HepG2 (cell line): ENCODE results near the gene KIAA0319L. TPM values are rescaled to one million over a fixed set of nuclear protein-coding genes. Genes with fewer than 3 reads are reported as not detected.

Experiments used
- AGO2 ChIP-seq: fragments of 200-400 bp; formaldehyde crosslinking; optimal IDR thresholded peaks from 2 replicates; pipeline ENCODE3; 2017; ENCODE audit warnings: mild to moderate bottlenecking, low read depth, low read length, moderate library complexity
- CAMTA2 ChIP-seq: sonication (generic); formaldehyde crosslinking; IDR thresholded peaks from 2 replicates; pipeline ENCODE4 v1.4.0; 2020; ENCODE audit warnings: mild to moderate bottlenecking, missing genetic modification reagents, borderline replicate concordance
- CC2D1A ChIP-seq: sonication (generic); formaldehyde crosslinking; IDR thresholded peaks from 2 replicates; pipeline ENCODE4 v1.8.1; 2023; ENCODE audit warnings: mild to moderate bottlenecking, missing genetic modification reagents
- CENPX ChIP-seq: sonication (generic); formaldehyde crosslinking; IDR thresholded peaks from 2 replicates; pipeline ENCODE4 v1.9.0; 2021; ENCODE audit warnings: mild to moderate bottlenecking, missing genetic modification reagents, moderate library complexity
- EP300 ChIP-seq, 3 experiments: sonication (generic) in 1 of 3; formaldehyde crosslinking in 1 of 3; IDR thresholded peaks; 2 replicates each; pipeline versions ENCODE4 v1.5.1 to v1.6.1; 2011 to 2020; ENCODE audit warnings: low read depth in 2 of 3, low read length in 2 of 3, borderline replicate concordance in 1 of 3, improper control_type of control experiment in 1 of 3, mild to moderate bottlenecking in 1 of 3, missing genetic modification reagents in 1 of 3, moderate library complexity in 1 of 3
- MAF1 ChIP-seq: sonication (generic); formaldehyde crosslinking; IDR thresholded peaks from 2 replicates; pipeline ENCODE4 v1.5.0; 2020; ENCODE audit warnings: missing genetic modification reagents, borderline replicate concordance
- MLX ChIP-seq: IDR thresholded peaks from 2 replicates; pipeline ENCODE4 v1.6.1; 2016
- PCBP2 ChIP-seq: fragments of 200-400 bp; formaldehyde crosslinking; optimal IDR thresholded peaks from 2 replicates; pipeline ENCODE3; 2018; ENCODE audit warnings: low read length, low read depth; ENCODE audit not compliant: poor library complexity, severe bottlenecking
- PLRG1 ChIP-seq: fragments of 450-650 bp; conservative IDR thresholded peaks from 2 replicates; pipeline ENCODE4 v1.6.1; 2016
- RAD21 ChIP-seq: fragments of 450-650 bp; formaldehyde crosslinking; IDR thresholded peaks from 2 replicates; pipeline ENCODE4 v1.5.0; 2020; ENCODE audit warnings: mild to moderate bottlenecking
- SIN3A ChIP-seq: IDR thresholded peaks from 2 replicates; pipeline ENCODE4 v1.6.1; 2011; ENCODE audit warnings: low read depth, mild to moderate bottlenecking, control low read depth, low read length, borderline replicate concordance
- TOPORS ChIP-seq: sonication (generic); formaldehyde crosslinking; IDR thresholded peaks from 2 replicates; pipeline ENCODE4 v1.8.0; 2023; ENCODE audit warnings: mild to moderate bottlenecking, missing genetic modification reagents
- ZBTB4 ChIP-seq: sonication (generic); formaldehyde crosslinking; IDR thresholded peaks from 2 replicates; pipeline ENCODE4 v1.4.0; 2020; ENCODE audit warnings: missing genetic modification reagents, mild to moderate bottlenecking, borderline replicate concordance
- ZFP36L1 ChIP-seq: sonication (generic); formaldehyde crosslinking; IDR thresholded peaks from 2 replicates; pipeline ENCODE4 v1.8.0; 2022; ENCODE audit warnings: mild to moderate bottlenecking, missing genetic modification reagents, moderate library complexity
- ZFP90 ChIP-seq: sonication (generic); formaldehyde crosslinking; IDR thresholded peaks from 2 replicates; pipeline ENCODE4 v1.8.0; 2022; ENCODE audit warnings: missing genetic modification reagents, mild to moderate bottlenecking, inconsistent platforms, borderline replicate concordance
- ZNF160 ChIP-seq: sonication (generic); formaldehyde crosslinking; IDR thresholded peaks from 2 replicates; pipeline ENCODE4 v1.8.0; 2022; ENCODE audit warnings: mild to moderate bottlenecking, inconsistent platforms, missing genetic modification reagents
- ZNF275 ChIP-seq: sonication (generic); formaldehyde crosslinking; IDR thresholded peaks from 2 replicates; pipeline ENCODE4 v1.8.0; 2022; ENCODE audit warnings: missing genetic modification reagents, mild to moderate bottlenecking, inconsistent platforms, borderline replicate concordance
- ZSCAN21 ChIP-seq: sonication (generic); formaldehyde crosslinking; IDR thresholded peaks from 2 replicates; pipeline ENCODE4 v1.8.0; 2022; ENCODE audit warnings: mild to moderate bottlenecking, missing genetic modification reagents, moderate library complexity, borderline replicate concordance
- ZSCAN29 ChIP-seq: sonication (generic); formaldehyde crosslinking; conservative IDR thresholded peaks from 2 replicates; pipeline ENCODE4 v1.4.0; 2020; ENCODE audit warnings: mild to moderate bottlenecking, missing genetic modification reagents
- polyA plus RNA-seq, 8 experiments: library from polyadenylated mRNA; depleted of rRNA in 3 of 8; stranded (reverse) in 7 of 8; unstranded in 1 of 8; fragments of >200 nt; fragmentation: Illumina TruSeq in 4 of 8; extraction: Trizol in 4 of 8; gene quantifications; 2 replicates each; pipeline versions ENCODE4 v1.2.1 to v1.2.3, GENCODE V29; 2011 to 2016; ENCODE audit warnings: low read depth in 4 of 8, missing spikeins in 1 of 8, mixed read lengths in 1 of 8; ENCODE audit not compliant: insufficient read depth in 1 of 8
- total RNA-seq, 5 experiments: library from RNA; depleted of rRNA; stranded (reverse); fragments of >200 nt; fragmentation: Illumina TruSeq; extraction: Trizol; gene quantifications; 2 replicates each; pipeline ENCODE4 v1.2.3, GENCODE V29; 2016; ENCODE audit warnings: low read depth in 1 of 5

The KIAA0319L gene
- total and polyA plus RNA-seq, 2 of the 13 experiments (the other 11 are each of a cell fraction or from before 2014, with no cell fraction given), result 33.4 to 82.6 TPM

- no peak for TF ChIP-seq ZBTB4 (CRISPR knock-in tag)
- TF ChIP-seq ZFP90, result no peak
- no peak for TF ChIP-seq ZFP36L1 (CRISPR knock-in tag)
- peak; percentile 59; the same call in 1 of the 2 replicates for TF ChIP-seq MLX (CRISPR knock-in tag)
- TF ChIP-seq ZNF160 (CRISPR knock-in tag), result no peak
- TF ChIP-seq CAMTA2, result no peak
- TF ChIP-seq ZNF275 (CRISPR knock-in tag), result no peak
- 0 out of 2 replicates have a peak, but pooled peaks have one; percentile 60 for TF ChIP-seq SIN3A
- TF ChIP-seq CC2D1A (CRISPR knock-in tag), result no peak
- TF ChIP-seq ZSCAN21 (CRISPR knock-in tag), result no peak
- TF ChIP-seq PCBP2, result no peak
- no peak for TF ChIP-seq PLRG1
- peak in 1 of 2 experiments; percentile 85; a peak in 2 of 4 replicates for TF ChIP-seq EP300 (IDR thresholded peaks at IDR 0.05; ENCODE audit: low read depth in 2 of 2, low read length in 2 of 2)
- TF ChIP-seq EP300 (CRISPR knock-in tag; IDR thresholded peaks at IDR 0.05; ENCODE audit: borderline replicate concordance), result peak; percentile 79
- no peak for TF ChIP-seq CENPX (CRISPR knock-in tag)
- TF ChIP-seq AGO2, result no peak
- TF ChIP-seq ZSCAN29 (CRISPR knock-in tag), result no peak
- TF ChIP-seq RAD21 (CRISPR knock-in tag), result no peak
- TF ChIP-seq TOPORS (CRISPR knock-in tag), result no peak
- no peak for TF ChIP-seq MAF1
Measured at GRCh38 chr1:35555601-35556477, 1.4 kb downstream of the KIAA0319L start (continued).
